ENCODE results near the gene VSIG10L. TPM values are rescaled to one million over a fixed set of nuclear protein-coding genes. Genes with fewer than 3 reads are reported as not detected.

Gene VSIG10L
- total RNA-seq, 1 donor from 2014 or later = 7.0 TPM

DNA sequence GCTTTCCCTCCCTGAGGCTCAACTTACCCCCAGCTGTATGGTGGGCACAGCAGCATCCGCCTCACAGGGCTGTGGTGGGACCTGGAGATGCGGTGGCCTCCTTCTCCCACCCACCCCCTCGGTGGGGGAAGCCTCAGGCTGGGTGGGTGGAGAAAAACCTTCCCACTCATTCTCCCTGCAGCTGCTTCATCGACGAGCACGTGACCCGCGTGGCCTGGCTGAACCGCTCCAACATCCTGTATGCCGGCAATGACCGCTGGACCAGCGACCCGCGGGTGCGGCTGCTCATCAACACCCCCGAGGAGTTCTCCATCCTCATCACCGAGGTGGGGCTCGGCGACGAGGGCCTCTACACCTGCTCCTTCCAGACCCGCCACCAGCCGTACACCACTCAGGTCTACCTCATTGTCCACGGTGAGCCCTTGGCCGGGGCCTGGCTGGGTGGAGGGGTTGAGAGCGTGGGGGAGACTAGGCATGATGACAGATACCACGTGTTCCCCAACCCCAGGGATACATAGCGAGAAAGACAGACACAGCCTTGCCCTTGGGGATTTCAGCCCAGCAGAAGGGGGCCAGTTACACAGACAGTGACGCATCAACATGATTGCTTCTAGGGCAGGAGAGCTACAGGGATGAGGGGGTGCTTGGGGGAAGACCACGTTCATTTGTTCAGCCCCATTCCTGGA lies 18.3 kb downstream of the VSIG10L start:
- H3K4me1 Mint-ChIP-seq (ENCODE audit: low read depth) = peaks cover 5% of the 10 kb centered on the region
- H3K9me3 Mint-ChIP-seq (ENCODE audit: low read depth) = no peaks in the 10 kb centered on the region
- H3K36me3 Mint-ChIP-seq (ENCODE audit: insufficient read depth) = peaks cover 16% of the 10 kb centered on the region
- no peaks in the 10 kb centered on the region for H3K27me3 Mint-ChIP-seq
- TF ChIP-seq, protein P1, sequence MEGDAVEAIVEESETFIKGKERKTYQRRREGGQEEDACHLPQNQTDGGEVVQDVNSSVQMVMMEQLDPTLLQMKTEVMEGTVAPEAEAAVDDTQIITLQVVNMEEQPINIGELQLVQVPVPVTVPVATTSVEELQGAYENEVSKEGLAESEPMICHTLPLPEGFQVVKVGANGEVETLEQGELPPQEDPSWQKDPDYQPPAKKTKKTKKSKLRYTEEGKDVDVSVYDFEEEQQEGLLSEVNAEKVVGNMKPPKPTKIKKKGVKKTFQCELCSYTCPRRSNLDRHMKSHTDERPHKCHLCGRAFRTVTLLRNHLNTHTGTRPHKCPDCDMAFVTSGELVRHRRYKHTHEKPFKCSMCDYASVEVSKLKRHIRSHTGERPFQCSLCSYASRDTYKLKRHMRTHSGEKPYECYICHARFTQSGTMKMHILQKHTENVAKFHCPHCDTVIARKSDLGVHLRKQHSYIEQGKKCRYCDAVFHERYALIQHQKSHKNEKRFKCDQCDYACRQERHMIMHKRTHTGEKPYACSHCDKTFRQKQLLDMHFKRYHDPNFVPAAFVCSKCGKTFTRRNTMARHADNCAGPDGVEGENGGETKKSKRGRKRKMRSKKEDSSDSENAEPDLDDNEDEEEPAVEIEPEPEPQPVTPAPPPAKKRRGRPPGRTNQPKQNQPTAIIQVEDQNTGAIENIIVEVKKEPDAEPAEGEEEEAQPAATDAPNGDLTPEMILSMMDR (IDR thresholded peaks at IDR 0.05; ENCODE audit: unreplicated experiment) = no peak
- H3K27ac Mint-ChIP-seq = no peak overlapping the region
- H3K4me3 Mint-ChIP-seq (ENCODE audit: low read depth) = no peak overlapping the region
- DNase-seq (ENCODE audit: low spot score, unreplicated experiment) = no peak

- TF ChIP-seq, protein P1 (IDR thresholded peaks at IDR 0.05; ENCODE audit: unreplicated experiment) = no peak
- H3K4me1 Mint-ChIP-seq (ENCODE audit: low read depth) = peaks cover 4% of the 10 kb centered on the region
- no peaks in the 10 kb centered on the region for H3K27me3 Mint-ChIP-seq
- H3K27ac Mint-ChIP-seq = no peak overlapping the region
- peaks cover 15% of the 10 kb centered on the region for H3K36me3 Mint-ChIP-seq (ENCODE audit: insufficient read depth)
- DNase-seq (ENCODE audit: low spot score, unreplicated experiment) = no peak
- no peaks in the 10 kb centered on the region for H3K9me3 Mint-ChIP-seq (ENCODE audit: low read depth)
- no peak overlapping the region for H3K4me3 Mint-ChIP-seq (ENCODE audit: low read depth)
These were observed 20.1 kb downstream of the VSIG10L start for GRCh38 chr19:51321799-51322198.

DNA sequence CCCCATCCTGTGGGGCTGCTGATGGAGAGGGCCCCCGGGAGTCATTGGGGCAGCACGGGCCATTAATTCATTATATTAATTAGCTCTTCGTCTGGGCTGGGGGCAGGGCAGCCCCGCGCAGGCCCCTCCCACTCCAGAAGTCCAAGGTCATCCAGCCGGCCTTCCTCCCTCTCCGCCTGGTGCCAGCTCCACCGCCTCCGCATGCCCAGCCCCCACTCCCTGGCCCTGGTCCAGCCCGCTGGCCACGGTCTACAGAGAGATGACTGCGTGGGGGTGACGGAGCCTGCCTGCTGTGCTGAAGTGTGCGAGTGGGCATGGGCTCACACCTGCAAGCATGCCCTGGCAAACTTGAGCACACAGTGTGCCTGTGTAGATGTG lies 21.7 kb downstream of the VSIG10L start:
- H3K27ac Mint-ChIP-seq = no peak overlapping the region
- DNase-seq (ENCODE audit: low spot score, unreplicated experiment) = no peak
- no peak overlapping the region for H3K4me3 Mint-ChIP-seq (ENCODE audit: low read depth)
- H3K36me3 Mint-ChIP-seq (ENCODE audit: insufficient read depth) = peaks cover 9% of the 10 kb centered on the region
- H3K4me1 Mint-ChIP-seq (ENCODE audit: low read depth) = peaks cover 4% of the 10 kb centered on the region
- H3K9me3 Mint-ChIP-seq (ENCODE audit: low read depth) = no peaks in the 10 kb centered on the region
- H3K27me3 Mint-ChIP-seq = no peaks in the 10 kb centered on the region
- TF ChIP-seq, protein P1 (IDR thresholded peaks at IDR 0.05; ENCODE audit: unreplicated experiment) = no peak

- TF ChIP-seq, protein P1 (IDR thresholded peaks at IDR 0.05; ENCODE audit: unreplicated experiment) = no peak
- H3K4me1 Mint-ChIP-seq (ENCODE audit: low read depth) = peaks cover 4% of the 10 kb centered on the region
- peaks cover 10% of the 10 kb centered on the region for H3K36me3 Mint-ChIP-seq (ENCODE audit: insufficient read depth)
- no peaks in the 10 kb centered on the region for H3K27me3 Mint-ChIP-seq
- H3K4me3 Mint-ChIP-seq (ENCODE audit: low read depth) = no peak overlapping the region
- no peak overlapping the region for H3K27ac Mint-ChIP-seq
- H3K9me3 Mint-ChIP-seq (ENCODE audit: low read depth) = no peaks in the 10 kb centered on the region
- no peak for DNase-seq (ENCODE audit: low spot score, unreplicated experiment)
These were observed 22.2 kb downstream of the VSIG10L start for GRCh38 chr19:51319649-51320279.

GRCh38 chr19:51318687-51319648 lies 23.0 kb downstream of the VSIG10L start:
- DNase-seq (ENCODE audit: low spot score, unreplicated experiment) = no peak
- no peaks in the 10 kb centered on the region for H3K9me3 Mint-ChIP-seq (ENCODE audit: low read depth)
- no peak overlapping the region for H3K4me3 Mint-ChIP-seq (ENCODE audit: low read depth)
- TF ChIP-seq, protein P1 (IDR thresholded peaks at IDR 0.05; ENCODE audit: unreplicated experiment) = no peak
- peak overlapping the region; percentile 54 for H3K27ac Mint-ChIP-seq
- no peaks in the 10 kb centered on the region for H3K27me3 Mint-ChIP-seq
- peaks cover 8% of the 10 kb centered on the region for H3K36me3 Mint-ChIP-seq (ENCODE audit: insufficient read depth)
- peaks cover 4% of the 10 kb centered on the region for H3K4me1 Mint-ChIP-seq (ENCODE audit: low read depth)
